Measurements from ENCODE around the gene DLGAP1. TPM values are rescaled to one million over a fixed set of nuclear protein-coding genes. Genes with fewer than 3 reads are reported as not detected.

The DLGAP1 gene
- total RNA-seq, 1 donor from 2014 or later = 5.4 TPM

DNA sequence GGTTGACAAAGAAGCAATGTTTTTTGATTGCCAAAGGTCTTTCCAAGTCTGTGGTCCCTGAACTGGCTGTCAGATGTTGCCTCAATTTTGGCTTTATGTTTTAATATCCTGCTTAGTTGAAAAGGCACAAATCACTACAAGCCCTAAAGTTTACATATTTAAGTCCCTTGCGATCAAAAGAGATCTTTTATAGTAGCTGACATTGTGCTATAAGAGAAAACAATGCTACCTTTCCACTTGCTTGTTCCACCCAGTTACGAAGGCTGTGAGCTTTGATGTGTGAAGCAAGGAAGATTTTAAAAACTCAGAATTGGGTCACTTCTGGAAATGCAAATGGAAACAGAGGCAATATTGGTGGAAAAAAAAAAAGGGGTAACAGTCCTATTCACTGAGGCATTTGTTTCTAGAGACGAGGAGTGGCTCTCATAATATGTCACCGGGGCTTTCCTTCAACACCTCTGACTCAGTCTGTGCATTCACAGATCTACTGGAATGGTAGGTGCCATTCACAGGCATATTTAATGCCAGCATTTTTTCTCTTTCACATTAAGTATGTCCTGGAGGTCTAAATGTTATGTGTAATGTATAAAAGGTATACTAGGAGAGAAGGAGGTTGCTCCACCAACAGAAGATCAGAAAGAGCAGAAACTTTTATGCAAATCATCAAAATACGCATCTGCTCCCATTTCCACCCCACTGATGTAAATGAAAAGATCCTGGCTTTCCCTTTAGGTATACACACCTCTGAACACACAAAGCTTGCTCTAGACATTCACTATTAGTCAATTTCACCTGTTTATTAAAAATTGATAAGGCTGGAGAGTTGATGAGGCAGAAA, 913.3 kb downstream of the DLGAP1 start:
- intact Hi-C loops (cut with DNase I) = no loop called here
- TF ChIP-seq, protein P1, sequence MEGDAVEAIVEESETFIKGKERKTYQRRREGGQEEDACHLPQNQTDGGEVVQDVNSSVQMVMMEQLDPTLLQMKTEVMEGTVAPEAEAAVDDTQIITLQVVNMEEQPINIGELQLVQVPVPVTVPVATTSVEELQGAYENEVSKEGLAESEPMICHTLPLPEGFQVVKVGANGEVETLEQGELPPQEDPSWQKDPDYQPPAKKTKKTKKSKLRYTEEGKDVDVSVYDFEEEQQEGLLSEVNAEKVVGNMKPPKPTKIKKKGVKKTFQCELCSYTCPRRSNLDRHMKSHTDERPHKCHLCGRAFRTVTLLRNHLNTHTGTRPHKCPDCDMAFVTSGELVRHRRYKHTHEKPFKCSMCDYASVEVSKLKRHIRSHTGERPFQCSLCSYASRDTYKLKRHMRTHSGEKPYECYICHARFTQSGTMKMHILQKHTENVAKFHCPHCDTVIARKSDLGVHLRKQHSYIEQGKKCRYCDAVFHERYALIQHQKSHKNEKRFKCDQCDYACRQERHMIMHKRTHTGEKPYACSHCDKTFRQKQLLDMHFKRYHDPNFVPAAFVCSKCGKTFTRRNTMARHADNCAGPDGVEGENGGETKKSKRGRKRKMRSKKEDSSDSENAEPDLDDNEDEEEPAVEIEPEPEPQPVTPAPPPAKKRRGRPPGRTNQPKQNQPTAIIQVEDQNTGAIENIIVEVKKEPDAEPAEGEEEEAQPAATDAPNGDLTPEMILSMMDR (IDR thresholded peaks at IDR 0.05) = no peak
- H3K4me1 ChIP-seq = no peaks in the 10 kb centered on the region
- no peak overlapping the region for H3K27ac ChIP-seq
- H3K36me3 ChIP-seq = no peaks in the 10 kb centered on the region
- ATAC-seq (no peak), DNase-seq (no peak)
- no peaks in the 10 kb centered on the region for H3K27me3 ChIP-seq
- no peak overlapping the region for H3K4me3 ChIP-seq
- no peaks in the 10 kb centered on the region for H3K9me3 ChIP-seq

DNA sequence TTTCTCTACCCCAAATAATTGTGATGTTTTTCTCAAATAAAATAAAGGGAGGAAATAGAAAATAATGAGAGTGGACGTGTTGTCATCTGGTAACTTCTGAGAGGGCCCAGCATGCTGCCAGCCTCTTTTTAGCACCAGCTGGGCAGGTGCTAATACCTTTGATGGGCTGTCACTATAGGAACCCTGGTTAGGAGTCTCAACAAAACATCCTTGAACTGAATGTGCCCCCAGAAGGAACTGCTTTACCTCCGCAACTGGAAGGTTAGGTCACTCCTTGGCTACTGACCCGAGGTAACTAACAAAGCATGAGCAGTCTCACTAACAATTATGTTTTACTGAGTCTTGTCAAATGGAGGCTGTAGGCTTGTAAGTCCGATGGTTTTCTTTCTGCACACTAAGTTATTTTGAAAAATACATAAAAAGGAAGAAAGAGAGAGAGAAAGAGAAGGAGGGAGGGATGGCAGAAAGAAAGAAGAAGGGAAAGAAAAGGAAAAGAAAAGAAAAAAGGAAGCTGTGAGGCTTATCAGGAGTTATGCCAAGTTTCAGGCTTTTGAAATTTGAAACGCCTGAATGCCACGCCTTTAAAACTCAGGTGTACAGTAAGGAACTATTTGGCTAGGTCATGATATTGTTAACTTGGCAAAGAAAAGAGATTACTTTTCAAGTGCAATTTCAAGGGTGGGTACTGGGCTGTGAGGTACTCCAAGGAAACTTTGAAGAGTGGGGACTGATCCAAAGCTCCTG, 914.1 kb downstream of the DLGAP1 start:
- H3K36me3 ChIP-seq = no peaks in the 10 kb centered on the region
- H3K4me1 ChIP-seq = no peaks in the 10 kb centered on the region
- no peak for DNase-seq
- intact Hi-C loops (cut with DNase I) = no loop called here
- peak; percentile 85 for ATAC-seq
- H3K9me3 ChIP-seq = no peaks in the 10 kb centered on the region
- H3K27ac ChIP-seq = no peak overlapping the region
- H3K4me3 ChIP-seq = no peak overlapping the region
- TF ChIP-seq, protein P1 (IDR thresholded peaks at IDR 0.05) = no peak
- H3K27me3 ChIP-seq = no peaks in the 10 kb centered on the region

DNA sequence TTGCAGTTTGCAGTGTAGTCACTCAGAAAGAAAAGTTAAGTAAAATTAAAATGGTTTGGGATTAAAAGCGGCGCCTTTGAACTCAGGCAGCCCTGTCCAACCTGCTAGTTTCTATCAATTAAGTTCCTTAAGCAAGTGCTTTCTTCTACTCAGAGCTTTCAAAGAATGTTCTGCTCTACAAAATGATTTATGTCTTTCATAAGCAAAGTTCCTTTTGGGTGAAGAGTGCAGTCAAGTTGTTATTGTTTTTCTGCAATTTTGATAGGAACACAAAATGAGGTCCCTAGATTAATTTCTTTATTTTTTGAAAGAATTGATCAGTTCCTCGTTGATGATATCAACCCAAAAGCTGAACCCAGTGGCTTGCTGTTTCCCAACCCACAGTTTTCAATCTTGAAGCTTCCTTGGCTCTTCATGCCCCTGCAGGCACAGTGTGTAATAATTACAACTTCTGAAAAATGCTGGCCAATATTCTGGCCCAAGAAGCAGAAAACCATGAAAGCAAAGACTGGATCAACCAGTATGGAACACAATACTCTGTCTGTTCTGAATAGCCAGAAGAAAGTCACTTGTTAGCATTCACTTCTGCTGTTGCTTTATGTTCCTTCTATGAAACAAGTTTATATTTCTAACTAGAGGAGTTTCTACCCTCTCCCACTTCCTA, 916.0 kb downstream of the DLGAP1 start:
- Histone ChIP-seq H3K9me3 (no peaks in the 10 kb centered on the region), H3K4me3 (no peak overlapping the region), H3K36me3 (no peaks in the 10 kb centered on the region), H3K4me1 (no peaks in the 10 kb centered on the region), H3K27me3 (no peaks in the 10 kb centered on the region), H3K27ac (no peak overlapping the region)
- DNase-seq (no peak), ATAC-seq (no peak)
- intact Hi-C loops (cut with DNase I) = no loop called here
- TF ChIP-seq, protein P1 (IDR thresholded peaks at IDR 0.05) = no peak

DNA sequence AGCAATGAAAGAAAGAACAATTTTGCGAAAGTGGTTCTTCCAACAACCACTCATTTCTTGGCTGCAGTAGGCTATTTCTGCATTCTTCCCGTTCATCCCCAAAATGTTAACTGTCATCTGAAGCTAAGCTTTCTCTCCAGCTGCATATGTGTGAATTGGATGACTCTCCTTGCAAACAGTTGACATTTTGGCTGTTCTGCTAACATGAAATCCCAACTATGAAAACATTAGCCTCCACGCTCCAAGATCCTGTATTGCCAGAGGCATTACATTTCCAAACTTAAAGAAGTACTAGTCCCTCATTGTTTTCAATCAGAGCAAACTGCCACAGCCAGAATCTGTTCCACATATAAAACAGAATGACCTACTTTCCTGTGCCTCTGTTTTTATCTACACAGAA, 916.7 kb downstream of the DLGAP1 start:
- intact Hi-C loops (cut with DNase I) = no loop called here
- ATAC-seq (no peak), DNase-seq (no peak)
- Histone ChIP-seq H3K4me3 (no peak overlapping the region), H3K27me3 (no peaks in the 10 kb centered on the region), H3K4me1 (no peaks in the 10 kb centered on the region), H3K9me3 (no peaks in the 10 kb centered on the region), H3K27ac (no peak overlapping the region), H3K36me3 (no peaks in the 10 kb centered on the region)
- TF ChIP-seq, protein P1 (IDR thresholded peaks at IDR 0.05) = no peak

DNA sequence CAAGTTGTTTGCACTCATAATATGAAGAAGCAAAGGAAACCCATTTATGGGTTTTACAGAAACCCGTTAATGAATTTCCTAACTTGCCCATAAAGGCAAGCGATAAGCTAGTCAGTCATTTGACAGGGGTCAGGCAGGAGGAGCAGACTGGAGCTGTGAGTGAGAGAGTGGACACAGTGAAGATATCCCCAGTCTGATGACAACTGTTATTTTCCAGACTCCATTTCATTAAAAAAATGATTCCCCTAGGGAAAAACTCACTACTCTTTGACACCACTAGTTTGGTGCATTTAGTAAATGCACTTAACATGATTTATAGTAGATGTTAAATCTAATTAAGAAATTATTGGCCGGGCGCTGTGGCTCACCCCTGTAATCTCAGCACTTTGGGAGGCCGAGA, 924.3 kb downstream of the DLGAP1 start:
- intact Hi-C loops (cut with DNase I) = no loop called here
- ATAC-seq (no peak), DNase-seq (no peak)
- no peaks in the 10 kb centered on the region for H3K27me3 ChIP-seq
- H3K9me3 ChIP-seq = no peaks in the 10 kb centered on the region
- TF ChIP-seq, protein P1 (IDR thresholded peaks at IDR 0.05) = no peak
- no peak overlapping the region for H3K27ac ChIP-seq
- H3K4me3 ChIP-seq = no peak overlapping the region
- no peaks in the 10 kb centered on the region for H3K4me1 ChIP-seq
- H3K36me3 ChIP-seq = no peaks in the 10 kb centered on the region
